Activated CD4-positive, alpha-beta T cell treated with anti-CD3 and anti-CD28 coated beads, Interleukin-2, amount 50 U/mL, for 4 hours (primary cell): ENCODE data around the gene FRMD4A.
"Not testable (repeated sequence)": the region's sequence is repeated elsewhere in the genome, so short reads cannot be mapped to it uniquely, and the experiment has no call there.

ENCODE experiments used
- DNase-seq, 2 experiments: peaks; one replicate each; pipeline ENCODE4 v3.0.0-alpha.2; 2020

Gene FRMD4A

DNA sequence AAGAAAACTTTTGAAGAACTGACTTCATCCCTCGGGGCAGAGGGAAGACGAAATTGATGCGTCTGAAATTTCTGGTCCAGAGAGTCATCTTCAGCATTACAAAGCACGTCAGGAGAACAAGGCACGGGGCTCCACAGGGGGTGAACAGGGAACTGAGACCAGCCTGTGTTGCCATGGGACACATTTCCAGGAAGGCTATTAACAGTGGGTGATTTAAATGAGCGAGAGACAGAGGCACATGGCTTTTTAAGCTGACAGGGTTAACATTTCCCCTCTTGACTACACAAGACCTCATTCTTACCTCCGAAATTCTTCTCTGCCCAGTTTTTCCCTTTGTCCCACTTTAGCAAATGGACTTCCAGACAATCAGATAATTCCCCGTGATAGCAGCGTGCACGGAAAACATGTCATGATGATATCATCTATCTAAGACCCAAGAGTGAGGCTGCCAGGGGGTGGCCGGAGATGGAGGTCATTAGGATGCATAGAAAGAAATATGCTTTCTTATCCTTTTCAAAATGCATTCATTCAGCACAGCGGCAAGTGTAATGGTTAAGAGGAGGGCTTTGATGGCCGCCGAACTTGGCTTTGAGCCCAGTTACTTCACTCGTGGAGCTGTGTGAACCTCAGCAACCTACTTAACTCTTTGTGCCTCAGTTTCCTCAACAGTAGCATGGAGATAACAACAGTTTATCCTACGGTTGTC lies 496.0 kb downstream of the FRMD4A start:
- DNase-seq, result no peak

DNA sequence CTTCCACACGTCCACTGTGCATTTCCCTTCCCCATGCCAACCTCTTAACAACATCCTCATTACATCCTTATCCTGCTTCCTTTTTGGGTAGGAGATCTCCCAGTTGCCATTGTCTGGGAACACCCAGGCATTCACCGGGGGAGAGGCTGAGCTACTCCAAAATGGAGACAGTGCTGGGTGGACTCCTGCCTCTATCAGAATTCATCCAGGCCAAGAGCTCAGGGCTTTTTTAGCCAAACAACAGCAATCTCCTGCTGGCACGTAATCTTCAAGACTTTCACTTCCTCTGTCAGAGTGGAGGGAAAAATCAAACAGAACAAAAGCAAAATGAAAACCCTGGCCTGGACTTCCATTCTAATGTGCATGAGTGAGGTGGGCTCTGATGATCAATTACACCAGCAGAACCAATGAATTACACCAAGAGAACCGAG lies 499.0 kb downstream of the FRMD4A start:
- DNase-seq, result no peak

DNA sequence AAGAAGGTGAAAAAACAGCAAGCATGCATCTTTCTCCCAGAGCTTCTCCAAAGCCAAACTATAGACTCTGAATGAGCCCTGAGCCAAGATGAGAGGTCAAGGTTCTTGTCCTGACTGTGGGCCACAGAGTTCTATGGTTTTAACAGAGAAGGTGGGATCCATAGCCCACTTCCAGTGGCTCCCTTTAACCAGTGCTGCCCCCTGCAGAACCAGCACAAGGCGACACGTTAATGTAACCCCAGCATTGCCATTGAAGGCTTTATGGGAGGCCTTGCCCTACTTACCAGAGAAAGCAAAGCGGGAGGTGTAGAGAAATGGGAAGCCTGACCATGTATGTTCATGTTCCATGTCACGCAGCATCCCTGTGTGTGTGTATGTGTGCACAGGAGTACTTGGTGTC lies 500.3 kb downstream of the FRMD4A start:
- no peak for DNase-seq

DNA sequence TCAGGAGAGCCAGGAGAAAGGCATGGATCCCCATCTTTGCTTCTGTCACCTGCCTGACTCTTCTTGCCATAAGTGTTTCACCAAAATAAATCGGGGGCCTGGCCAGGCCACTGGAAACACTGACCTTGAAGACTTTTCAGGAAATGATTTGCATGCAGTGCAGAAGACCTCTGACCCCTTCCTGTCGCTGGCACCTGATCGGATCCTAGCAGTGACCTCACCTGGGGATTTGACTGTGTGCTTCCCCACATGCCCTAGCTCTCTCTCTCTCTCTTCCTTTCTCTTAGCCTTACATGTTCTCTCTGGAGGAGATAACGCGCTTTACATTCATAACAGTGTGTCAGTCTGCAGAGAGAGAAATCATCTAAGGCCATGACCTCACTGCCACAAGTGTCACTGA lies 500.9 kb downstream of the FRMD4A start:
- no peak for DNase-seq

DNA sequence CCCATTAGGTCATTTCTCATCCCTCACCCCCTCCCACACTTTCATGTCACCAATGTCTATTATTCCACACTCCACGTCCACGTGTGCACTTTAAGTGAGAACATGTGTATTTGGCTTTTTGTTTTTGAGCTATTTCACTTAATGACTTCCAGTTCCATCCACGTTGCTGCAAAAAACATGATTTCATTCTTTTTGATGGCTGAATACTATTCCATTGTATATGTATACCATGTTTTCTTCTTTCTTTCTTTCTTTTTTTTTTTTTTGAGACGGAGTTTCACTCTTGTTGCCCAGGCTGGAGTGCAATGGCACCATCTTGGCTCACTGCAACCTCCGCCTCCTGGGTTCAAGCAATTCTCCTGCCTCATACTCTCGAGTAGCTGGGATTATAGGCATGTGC lies 502.4 kb downstream of the FRMD4A start:
- not testable (repeated sequence) for DNase-seq

DNA sequence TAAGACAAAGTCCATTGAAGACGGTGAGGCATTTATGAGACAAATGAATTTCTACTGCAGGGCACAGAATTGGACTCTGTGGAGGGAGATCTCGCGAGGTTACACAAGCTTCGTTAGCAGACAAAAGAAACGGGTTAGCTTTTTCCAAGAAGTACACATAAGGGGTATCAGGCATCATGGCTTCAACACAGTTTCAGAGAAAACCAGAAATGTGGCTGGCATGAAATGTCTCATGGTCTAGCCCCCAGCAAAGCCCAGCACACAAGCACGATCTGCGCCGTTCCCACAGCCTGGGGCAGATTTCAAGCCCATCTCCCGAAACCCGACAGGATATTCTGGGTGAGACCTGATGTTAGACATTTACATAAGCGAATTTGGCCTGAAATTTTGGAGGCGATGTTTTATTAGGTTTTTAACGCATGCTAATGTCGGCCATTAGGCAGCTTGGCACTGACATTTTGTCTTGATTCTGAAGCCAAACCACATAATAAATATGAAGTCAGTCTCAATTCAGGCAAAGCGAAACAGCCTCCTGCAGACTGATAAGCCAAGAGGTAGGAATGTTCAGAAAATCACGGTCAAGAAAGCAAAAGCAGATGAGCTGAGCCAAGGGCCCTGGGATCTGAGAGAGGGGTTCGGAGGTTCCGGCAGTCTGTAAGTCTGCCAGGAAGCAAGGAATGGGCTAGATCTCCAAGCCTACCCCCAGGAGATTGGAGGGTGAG lies 503.5 kb downstream of the FRMD4A start:
- DNase-seq, result no peak

DNA sequence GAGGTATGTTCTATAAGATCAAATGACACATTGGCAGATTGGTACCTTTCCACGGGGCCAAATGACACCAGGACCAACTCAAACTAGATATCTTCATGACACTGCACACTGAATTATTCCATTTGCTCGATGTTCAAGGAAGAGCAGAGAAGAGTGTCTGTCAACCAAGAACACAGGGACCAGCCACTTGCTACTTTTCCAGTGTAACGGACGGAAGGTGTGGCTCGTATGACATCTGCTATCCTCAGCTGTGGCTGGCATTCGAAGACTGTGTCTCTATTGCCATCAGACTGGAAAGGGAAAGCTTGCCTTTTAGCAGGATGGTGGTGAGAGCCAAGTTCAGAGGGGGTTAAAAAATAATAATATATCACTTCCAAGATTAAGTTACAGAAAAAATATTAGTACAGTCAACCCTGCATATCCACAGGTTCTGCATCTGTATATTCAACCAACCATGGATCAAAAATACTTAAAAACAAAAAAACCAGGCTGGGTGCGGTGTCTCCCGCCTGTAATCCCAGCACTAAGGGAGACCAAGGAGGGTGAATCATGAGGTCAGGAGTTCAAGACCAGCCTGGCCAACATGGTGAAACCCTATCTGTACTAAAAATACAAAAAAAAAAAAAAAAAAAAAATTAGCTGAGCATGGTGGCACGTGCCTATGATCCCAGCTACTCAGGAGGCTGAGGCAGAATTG lies 506.9 kb downstream of the FRMD4A start:
- DNase-seq, result no peak

DNA sequence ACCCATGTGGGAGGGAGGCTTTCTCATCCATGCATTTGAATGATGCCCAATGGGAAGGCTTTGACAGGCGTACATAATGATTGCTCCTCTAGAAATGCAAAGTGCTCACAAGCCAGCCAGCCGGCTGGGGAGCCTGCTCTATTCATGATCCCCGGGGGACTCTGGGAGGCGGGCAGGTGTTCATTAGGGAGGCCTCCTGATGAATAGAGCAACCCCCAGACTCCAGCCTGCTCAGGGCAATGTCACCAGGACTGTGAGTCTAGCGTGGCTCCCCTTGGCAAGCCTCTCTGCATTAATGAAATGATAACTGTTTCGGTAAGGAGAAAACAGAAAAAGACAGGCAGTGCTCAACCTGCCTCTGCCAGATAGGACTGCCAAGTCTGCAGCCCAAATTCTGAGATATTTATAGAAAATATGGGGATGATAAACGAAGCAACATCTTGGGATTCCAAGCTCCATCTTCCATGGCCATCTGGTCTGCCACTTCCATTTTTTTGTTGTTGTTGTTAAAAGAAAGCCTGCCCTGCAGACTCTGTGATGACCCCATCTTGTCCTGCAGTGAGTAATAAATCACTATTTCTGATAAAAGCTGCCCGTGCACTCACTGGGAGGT lies 507.5 kb downstream of the FRMD4A start:
- no peak for DNase-seq

DNA sequence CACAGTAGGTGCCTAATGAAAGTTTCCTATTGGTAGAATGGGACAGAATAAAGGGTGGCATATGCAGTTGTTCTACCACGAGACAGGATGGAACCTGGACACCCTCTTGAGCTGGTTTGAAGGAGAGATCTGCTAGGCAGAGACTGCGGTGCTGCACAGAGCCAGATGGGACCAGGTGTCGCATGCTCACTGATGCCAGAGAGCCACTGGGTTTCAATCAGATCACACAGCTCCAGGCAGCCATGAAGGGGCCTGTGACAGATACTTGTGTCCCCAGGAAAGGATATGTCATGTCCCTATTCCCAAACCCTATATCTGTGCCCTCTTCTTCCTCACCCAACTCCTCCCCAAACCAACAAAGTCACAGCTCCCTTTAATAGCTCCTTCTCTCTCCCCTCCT lies 508.2 kb downstream of the FRMD4A start:
- no peak for DNase-seq

DNA sequence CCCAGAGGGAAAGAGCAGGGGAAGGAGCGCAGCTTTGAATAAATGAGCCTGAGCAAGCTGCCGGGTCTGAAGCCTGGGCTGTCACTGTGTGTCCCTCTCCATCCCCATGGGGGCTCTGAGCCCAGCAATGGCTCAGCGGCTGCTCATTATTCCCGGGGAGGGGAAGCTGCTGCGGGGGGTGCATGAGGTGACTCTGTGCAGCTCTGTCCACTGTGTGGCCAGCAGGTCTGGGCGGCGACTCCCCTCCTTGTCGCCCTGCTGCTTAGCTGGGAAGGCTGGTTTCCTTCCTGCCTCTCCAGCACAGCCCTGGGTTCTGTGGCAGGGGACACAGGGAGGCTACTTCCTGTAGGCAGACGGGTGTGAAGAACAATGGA lies 509.8 kb downstream of the FRMD4A start:
- no peak for DNase-seq

DNA sequence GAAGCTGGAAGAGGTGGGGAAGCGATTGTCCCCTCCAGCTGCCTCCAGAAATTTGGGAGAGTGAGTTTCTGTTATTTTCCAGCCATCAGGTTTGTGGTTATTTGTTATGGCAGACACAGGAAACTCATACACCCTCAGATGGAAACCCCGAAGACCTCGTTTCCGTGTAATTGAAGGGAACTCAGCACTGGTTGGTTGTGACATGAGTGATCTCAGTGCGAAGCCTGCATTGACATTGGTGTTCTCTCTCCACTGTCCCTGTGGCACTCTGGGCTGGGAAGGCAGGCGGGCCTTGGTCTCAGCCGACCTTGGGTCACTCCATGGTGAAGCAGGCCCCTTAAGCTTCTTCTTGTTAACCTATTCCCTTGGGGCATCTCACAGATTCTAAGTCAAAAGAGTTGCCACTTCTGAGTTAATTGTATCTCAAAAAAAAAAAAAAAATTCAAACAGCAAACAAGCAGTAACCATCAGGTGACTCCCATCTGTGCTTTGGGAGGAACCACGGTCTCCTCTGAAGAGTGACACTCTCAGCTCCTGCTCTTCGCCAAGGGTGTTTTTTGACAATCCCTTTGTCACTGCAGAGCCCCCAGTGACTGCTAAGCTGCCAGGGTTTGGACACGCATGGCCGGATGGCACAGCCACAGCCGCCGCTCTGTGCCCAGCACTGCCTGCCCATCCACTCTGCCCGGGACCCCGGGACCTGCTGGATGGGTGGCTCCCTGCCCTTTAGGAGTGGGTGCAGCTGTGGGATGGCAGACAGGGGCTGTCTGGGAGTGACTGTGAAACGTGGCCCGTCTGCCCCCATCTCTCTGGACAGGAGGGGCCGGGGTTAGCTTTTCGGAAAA lies 510.4 kb downstream of the FRMD4A start:
- no peak for DNase-seq

DNA sequence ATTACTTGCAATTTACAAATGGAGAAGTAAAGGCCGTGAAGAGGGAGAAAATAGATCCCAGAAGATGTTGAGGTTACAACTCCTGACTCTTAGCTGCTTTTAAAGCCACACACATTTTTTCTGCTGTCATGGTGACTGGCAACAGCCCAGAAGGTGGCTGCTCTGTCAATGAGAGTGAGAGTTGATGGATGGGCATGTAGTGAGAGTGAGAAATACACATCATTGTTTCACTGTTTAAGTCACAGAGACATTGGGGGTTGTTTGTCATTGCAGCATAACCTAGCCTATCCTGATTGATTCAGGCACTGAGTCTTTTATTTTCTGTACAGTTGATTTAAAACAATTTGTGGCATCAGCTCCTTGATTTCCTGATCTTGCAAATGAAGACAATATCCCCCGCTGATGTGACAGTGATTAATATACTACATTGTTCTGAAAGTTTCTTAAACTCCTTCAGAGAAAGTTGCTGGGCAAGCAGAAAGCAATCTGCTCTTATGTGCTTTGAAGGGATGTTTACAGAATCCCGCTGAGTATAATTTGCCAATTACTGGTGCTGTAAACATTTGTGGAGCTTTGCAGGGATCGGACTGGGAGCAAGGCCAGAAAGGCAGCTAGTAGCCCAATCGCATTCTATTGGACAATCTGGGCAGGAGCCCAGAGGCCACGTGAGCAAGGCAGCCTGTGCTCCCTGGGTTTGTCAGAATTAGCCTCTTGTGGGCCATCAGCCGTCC lies 514.4 kb downstream of the FRMD4A start:
- no peak for DNase-seq

DNA sequence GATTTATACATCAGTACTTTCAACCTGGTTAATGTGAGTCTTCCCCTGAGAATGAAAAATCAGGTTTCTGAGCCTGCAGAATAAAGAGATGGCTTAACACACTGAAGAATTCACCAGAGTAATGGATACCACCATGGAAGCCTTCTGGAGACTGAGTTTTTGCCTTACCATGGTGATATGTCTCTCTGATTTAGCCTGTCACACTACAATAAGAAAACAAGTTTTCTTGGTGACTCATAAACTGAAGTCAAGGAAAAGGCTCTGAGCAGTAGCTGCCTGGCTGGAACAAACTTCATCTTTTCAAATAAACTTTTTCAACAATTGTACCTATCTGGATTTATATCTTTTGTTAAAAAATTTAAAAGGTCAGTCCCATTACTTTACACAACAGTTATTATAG lies 515.0 kb downstream of the FRMD4A start:
- no peak for DNase-seq

DNA sequence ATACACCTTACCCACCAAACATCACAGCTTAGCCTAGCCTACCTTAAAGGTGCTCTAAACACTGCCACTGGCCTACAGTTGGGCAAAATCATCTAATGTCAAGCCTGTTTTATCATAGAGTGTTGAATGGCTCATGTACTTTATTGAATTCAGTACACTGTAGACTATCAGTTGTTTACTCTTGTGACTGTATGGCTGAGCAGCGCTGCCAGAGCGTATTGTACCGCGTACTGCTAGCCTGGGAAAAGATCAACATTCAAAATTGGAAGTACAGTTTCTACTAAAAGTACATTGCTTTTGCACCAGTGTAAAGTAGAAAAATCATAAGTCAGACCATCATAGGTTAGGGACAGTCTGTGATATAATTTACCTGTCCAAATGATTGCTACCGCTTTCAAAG lies 517.2 kb downstream of the FRMD4A start:
- no peak for DNase-seq

DNA sequence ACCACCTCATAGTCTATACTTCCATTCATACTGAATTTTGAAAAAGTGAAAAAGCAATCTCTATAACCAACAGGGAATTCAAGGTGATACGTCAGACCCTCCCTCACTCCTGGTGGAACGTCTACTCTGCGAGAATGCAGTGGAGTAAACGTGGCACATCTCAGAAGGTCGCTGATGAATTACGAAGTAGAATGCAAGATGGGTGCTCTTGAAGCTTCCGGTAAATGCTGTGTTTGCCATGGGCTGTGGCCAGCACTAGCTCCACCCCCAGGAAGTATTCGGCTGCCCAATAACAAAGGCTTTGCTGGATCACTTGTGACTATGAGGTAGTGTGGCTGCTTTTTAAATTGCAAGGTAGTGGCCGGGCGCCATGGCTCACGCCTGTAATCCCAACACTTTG lies 517.9 kb downstream of the FRMD4A start:
- DNase-seq, result no peak

DNA sequence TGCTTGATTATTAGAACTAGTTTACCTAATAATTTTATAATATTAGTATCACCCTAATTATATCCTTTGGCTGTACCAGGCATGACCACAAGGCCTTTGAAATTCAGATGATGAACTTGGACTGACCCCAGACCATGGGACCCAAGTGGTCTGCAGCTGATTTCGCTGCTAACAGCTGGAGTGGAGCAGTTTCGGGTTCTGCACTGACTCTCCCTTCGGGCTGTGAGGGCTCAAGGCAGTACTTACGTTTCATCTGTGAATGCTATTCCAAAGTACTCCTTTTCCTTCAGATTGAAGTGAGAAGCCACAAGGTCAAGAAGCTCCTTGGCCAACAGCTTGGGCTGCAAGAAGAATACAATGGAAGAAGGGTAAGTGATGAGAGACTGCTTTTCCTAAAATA lies 520.2 kb downstream of the FRMD4A start:
- DNase-seq, result no peak

DNA sequence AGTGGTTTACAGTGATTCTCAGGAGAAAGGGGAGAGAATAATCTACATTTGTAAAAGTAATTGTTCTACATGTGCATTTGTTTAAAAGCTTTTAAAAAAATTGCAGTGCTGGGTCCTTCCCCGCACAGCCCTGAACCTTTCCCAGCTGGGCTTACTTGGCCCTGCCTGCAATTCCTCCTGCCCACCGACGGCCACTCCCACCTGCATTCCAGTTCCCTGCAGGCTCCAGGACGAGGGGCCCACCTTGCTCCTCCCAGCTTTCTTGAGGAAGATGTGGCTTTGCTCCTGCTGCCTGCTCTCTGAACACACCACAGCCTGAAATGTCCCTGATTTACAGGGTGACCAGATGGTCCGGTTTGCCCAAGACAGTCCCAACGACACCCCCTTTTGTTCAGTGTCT lies 521.3 kb downstream of the FRMD4A start:
- DNase-seq, result no peak

DNA sequence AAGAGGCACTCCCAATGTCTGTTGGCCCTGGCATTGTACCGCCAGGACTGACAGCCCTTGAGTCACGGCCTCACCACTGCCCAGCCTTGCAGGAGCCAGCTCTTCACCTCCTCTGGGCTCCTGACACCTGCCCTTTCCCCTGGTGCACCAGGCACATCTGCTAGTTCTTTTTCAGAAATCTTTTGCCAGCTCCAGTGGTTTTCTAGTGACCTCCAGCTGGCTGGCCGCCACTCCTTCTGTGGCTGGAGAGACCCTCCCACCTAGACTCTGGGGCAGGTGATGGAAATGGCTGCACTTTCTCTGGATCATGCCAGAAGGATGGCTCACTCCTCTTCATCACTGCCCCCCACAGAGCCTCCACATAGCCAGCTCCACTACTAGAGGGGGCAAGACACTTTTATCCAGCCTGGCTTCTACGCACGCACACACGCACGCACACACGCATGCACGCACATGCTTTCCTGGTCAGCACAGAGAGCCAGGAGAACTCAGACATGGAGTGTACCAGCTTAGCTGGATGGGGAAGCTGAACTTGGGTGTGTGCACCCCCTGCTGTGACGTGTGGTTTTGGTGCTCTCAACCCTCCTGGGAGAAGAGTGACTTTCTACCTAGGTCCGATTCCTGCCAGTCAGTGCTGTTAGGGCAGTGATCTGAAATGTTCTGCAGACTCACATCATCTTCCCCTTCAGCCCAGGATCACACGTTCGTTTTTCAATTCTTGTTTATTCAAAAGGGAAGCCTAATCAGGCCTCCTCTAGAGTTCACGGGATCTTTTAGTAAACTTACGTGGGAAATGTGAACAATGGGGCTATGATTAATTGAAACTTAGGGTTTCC lies 522.0 kb downstream of the FRMD4A start:
- DNase-seq, result no peak

DNA sequence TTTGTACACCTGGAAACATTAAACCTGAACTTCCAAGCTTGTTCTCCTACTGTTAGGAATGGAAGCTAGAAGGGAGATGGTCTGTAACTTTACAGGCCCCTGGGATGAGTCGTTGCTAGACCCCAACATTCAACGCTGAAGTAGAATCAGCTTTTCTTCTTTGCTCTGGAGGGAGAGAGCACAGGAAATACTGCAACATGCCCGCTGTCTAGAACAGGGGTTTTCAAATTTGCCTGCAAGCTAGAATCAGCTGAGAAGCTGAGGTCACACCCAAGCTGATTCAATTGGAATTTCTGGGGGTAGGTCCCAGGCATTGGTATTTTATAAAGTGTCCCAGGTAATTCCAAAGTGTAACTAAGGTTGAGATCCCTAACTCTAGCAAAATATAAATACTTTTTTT lies 524.3 kb downstream of the FRMD4A start:
- no peak for DNase-seq

DNA sequence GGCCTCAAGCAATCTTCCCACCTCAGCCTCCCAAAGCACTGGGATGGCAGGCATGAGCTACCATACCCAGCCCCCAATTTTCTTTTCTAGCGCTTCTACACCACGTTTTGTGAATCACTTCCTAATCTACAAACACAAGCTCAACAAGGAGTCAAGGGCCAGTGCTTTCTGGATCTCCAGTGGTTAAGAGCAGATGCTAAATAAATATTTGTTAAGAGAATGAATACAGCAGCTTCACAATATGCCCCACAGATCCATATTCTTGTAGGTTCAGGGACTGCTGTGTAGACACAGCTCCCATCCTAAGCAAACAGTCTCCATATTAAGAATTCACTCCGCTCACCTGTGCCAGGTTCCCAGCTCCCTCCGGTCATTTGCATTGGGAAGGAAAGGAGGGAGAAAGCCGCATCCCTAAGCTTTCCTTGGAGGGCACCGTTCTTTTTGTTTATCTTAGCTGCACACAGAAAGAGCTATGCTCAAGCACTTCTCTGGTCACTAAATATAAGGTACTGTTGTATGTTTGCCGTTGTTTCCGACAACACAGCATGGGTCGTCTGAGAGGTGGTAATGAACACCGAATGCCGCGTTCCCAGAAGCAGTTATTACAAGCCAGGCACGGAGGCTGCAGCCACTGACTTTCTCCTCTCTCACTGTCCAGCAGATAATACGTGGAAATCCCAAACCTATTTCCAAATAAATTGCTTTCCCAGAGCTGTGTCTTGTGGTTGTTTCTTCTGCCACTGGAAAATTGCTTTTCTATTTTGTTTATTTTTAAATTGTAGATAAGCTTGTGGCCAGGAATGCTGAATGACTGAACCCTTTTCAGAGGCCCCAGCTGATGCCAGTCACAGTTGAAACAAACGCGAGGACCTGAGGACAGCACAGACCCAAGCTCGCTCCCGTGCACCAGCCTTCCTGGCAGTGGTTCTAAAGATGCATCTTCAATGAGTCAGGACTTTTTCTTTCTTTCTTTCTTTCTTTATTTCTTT lies 526.9 kb downstream of the FRMD4A start:
- DNase-seq, result no peak
